Measurements from ENCODE around the gene GNAT2.

DNA sequence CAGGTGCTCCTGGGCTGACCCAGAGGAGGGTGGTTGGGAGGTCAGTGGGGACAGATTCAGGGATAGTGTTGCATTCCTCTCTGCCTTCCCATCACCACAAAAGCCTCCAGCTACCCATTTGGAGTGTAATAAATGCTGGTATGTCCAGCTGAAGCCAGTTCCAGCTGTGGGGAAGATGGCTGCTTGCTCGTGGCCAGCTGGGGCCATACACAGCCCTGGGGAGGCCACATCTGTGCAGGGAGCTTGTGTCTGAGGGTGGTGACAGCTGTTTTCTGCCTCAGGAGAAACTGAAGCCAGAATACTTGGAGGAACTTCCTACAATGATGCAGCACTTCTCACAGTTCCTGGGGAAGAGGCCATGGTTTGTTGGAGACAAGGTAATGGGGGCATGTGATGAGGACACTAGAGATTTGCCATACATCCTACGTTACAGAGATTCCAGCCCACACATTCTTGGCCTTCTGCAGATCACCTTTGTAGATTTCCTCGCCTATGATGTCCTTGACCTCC lies 39.2 kb upstream of the GNAT2 start:
- no peak for TF ChIP-seq JUN (IDR thresholded peaks at IDR 0.05; ENCODE audit: borderline replicate concordance, insufficient read depth, insufficient read length, low read depth)
- TF ChIP-seq, protein P1, sequence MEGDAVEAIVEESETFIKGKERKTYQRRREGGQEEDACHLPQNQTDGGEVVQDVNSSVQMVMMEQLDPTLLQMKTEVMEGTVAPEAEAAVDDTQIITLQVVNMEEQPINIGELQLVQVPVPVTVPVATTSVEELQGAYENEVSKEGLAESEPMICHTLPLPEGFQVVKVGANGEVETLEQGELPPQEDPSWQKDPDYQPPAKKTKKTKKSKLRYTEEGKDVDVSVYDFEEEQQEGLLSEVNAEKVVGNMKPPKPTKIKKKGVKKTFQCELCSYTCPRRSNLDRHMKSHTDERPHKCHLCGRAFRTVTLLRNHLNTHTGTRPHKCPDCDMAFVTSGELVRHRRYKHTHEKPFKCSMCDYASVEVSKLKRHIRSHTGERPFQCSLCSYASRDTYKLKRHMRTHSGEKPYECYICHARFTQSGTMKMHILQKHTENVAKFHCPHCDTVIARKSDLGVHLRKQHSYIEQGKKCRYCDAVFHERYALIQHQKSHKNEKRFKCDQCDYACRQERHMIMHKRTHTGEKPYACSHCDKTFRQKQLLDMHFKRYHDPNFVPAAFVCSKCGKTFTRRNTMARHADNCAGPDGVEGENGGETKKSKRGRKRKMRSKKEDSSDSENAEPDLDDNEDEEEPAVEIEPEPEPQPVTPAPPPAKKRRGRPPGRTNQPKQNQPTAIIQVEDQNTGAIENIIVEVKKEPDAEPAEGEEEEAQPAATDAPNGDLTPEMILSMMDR (IDR thresholded peaks at IDR 0.05; ENCODE audit: extremely low read depth in 1 of 2, insufficient read depth in 1 of 2, low read depth in 1 of 2, low read length in 2 of 2) = no peak

Data from endothelial cell of umbilical vein (primary cell).